C4-2B (cell line): ENCODE results near the gene EFCAB8.

Experiments used
- H3K27ac ChIP-seq: fragments of 450-650 bp; 2 replicates; pipeline ENCODE4 v1.5.1; 2017
- ZFX ChIP-seq: fragments of 450-650 bp; IDR thresholded peaks from 2 replicates; pipeline ENCODE4 v1.6.1; 2017
- TF ChIP-seq, protein P1 (sequence below): fragments of 450-650 bp; conservative IDR thresholded peaks from 2 replicates; pipeline ENCODE4 v1.5.1; 2017; ENCODE audit warnings: mild to moderate bottlenecking

EFCAB8 gene

DNA sequence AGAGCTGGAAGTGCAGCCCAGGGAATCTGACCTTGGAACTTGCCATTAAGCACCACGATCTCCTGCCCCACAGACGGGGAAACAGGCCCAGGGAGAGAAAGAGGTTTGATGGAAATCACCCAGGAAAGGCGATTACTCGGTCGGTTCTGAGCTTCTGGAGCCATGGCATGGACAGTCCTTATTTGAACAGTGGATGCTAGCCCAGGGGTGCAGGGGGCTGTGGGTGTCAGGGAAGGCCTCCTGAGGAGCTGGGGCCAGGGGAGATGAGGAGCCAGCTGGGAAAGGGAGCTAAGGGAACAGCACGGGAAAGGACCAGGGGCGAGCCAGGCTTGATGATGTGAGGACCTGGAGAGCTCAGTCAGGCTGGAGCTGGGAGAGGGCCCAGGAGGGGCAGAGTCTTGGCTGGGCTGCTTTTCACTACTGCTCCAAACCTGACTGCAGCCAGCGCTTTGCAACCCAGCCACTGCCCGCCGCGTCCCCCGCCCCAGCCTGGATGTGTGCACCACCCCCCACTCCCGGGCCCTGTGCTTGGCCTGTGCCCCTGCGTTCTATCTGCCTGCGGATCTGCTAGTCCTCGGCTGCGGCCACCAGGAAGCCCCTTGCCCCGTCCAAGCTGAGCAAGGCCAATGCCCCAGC, 127.7 kb downstream of the EFCAB8 start:
- TF ChIP-seq ZFX, result no peak
- TF ChIP-seq, protein P1, sequence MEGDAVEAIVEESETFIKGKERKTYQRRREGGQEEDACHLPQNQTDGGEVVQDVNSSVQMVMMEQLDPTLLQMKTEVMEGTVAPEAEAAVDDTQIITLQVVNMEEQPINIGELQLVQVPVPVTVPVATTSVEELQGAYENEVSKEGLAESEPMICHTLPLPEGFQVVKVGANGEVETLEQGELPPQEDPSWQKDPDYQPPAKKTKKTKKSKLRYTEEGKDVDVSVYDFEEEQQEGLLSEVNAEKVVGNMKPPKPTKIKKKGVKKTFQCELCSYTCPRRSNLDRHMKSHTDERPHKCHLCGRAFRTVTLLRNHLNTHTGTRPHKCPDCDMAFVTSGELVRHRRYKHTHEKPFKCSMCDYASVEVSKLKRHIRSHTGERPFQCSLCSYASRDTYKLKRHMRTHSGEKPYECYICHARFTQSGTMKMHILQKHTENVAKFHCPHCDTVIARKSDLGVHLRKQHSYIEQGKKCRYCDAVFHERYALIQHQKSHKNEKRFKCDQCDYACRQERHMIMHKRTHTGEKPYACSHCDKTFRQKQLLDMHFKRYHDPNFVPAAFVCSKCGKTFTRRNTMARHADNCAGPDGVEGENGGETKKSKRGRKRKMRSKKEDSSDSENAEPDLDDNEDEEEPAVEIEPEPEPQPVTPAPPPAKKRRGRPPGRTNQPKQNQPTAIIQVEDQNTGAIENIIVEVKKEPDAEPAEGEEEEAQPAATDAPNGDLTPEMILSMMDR, result no peak
- no peak overlapping the region for H3K27ac ChIP-seq

DNA sequence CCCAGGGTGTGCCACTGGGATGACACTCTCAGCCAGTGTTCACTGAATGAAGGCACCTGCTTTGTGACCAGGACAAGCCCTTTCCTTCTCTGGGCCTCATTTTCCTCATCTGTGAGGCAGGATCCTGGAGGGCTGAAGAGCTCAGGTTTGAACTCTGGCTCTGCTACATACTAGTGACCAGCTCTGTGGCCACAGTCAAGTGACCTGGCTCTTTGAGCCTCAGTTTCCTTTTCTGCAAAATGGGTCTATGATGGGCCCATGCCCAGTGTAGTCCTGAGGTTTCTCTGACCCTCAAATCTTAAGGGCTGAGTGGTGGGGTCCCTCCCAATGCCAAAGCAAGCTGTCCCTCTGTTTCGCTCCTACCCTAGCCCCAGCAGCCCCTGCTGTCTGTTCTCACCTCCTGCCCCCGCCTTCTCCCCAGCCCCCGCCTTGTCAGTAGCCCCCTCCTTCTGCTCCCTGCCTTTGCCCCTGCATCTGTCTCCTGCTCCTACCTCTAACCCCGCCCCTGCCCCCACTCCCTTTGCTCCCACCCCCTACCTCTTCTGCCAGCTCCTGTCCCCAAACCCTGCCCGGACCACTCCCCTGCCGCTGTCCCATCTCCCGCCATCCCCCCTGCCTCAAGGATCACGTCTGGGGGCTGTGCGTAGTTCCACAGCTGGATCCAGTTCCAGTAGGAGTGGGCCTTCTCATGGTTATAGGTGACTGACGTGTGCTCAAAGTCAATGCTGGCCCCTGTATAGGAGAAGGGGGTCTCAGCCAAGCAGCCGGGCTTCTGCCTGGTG, 128.5 kb downstream of the EFCAB8 start:
- no peak overlapping the region for H3K27ac ChIP-seq
- TF ChIP-seq ZFX, result no peak
- TF ChIP-seq, protein P1, result no peak

DNA sequence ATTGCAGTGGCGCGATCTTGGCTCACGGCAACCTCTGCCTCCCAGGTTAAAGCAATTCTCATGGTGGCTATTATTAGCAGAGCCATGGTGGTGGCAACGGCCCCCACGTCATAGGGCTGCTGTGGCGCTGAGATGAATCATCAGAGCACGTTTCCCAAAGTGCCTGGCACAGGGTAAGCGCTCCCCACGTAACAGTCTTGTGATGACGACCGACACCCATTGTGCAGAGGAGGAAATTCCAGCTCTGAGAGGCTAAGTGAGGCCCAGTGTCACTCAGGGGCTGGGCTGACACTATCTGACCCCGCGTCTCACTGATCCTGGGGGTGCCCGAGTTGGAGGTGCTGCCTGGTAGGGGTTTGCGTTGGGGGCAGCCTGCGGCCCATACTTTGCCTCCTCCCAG, 129.3 kb downstream of the EFCAB8 start:
- H3K27ac ChIP-seq, result no peak overlapping the region
- no peak for TF ChIP-seq ZFX
- TF ChIP-seq, protein P1, result no peak

DNA sequence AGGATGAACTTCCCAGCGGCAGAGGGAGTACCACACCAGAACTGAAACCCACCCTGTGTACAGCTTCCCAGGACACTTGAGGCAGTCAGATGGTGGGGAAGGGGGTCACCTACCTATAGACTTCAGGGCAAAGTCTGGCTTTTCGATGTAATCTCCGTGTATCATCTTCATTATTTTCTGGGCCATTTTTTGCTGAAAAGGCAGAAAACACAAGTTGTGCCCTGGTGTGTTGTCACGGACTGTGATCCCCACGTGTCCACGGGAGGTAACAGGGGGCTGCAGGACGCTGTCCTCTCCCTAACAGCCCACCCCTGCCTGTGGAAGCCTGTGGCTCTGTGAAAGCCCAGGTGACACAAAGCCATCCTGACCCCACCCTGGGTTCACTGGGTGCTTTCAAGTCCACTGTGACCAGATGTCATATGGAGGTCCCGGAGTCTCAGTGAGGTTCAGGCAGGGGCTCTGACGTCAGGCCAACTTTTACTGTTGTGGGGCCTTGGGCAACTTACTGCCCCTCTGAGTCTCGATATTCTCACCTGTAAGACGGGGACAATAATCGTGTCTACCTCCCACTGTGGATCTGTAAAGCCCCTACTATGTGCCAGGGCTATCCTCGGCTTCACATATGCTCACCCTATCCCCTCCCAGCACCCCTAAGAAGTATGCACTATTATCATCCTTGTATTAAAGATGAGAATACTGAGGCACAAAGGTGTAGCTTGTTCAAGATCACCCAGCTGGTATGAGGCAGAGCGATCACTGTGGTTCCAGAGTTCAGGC, 131.0 kb downstream of the EFCAB8 start:
- H3K27ac ChIP-seq, result no peak overlapping the region
- no peak for TF ChIP-seq ZFX

DNA sequence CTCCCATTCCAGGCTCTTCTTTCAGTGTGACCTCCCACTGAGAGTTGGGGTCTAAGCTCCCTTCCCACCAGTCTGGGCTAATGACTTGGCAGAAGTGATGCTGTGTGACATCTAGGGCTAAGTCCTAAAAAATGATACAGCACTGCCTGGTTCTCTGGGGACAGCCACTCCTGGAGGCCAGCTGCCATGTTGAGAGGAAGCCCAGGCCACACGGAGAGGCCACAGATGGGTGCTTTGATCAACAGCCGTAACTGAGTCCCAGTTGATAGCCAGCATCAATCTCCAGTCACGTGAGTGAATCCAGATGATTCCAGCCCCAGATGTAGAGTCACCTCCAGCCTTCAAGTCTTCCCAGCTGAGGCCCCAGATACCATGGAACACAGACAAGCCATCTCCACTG, 131.7 kb downstream of the EFCAB8 start:
- no peak overlapping the region for H3K27ac ChIP-seq
- TF ChIP-seq, protein P1, result no peak
- TF ChIP-seq ZFX, result no peak

DNA sequence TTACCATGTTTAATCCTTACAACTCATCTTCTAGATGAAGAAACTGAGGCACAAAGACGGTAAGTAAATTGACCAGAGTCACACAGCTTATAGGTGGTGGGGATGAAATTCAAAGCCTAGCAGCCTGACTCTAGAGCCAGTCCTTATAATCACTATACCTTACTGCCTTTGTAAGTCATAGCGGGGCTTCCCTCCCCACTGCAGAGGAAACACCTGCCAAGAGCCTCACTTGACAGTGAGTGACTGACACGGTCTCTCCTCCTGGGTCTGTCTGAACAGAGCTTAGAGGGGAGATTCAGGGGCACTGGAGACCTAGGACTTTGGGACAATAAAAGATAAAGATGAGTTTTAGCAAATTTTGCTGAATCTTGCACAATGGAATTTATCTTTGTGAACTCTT, 132.7 kb downstream of the EFCAB8 start:
- TF ChIP-seq ZFX, result no peak
- TF ChIP-seq, protein P1, result no peak
- no peak overlapping the region for H3K27ac ChIP-seq

DNA sequence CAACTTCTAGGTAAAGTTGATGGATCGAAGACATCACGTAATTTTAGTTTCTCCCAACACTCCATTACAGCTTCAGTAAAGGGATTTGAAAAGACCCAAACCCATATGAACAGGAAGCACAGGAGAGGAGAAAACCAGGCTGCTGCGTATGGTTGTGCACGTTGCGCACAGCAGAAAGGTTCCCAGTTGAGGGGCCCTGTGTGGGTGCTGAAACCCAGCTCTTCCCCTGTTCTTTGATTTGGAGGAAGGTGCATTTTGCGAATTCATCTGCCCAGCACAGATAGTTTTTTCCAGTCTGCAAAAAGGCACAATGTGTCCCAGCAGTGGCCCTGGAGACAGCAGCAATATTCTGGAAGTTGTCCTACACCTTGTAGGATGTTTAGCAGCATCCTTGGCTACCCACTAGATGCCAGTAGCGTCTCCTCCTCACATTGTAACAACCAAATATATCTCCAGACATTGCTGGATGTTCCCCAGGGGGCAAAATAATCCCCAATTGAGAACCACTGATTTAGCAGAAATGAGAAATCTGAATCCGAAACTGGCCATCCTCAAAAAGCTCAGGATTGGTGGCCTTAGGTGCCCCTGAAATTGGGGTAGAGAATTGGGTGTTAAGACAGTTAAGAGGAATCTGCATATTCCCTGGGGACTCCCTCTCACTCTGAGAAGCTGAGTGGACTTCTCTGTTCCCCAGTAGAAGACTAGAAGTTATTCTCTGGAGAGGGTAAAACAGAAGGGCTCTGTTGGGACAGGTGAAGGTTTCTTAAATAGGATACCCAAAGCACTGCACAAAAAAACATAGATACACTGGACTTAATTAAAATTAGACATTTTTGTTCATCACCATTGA, 133.3 kb downstream of the EFCAB8 start:
- H3K27ac ChIP-seq, result no peak overlapping the region
- TF ChIP-seq, protein P1, result no peak
- no peak for TF ChIP-seq ZFX
